SH-SY5Y (cell line): ENCODE results near the gene OTOG.

Source experiments
- GATA2 ChIP-seq: IDR thresholded peaks from 2 replicates; pipeline ENCODE4 v1.6.1; 2011; ENCODE audit warnings: mild to moderate bottlenecking, low read depth, low read length
- GATA3 ChIP-seq: IDR thresholded peaks from 2 replicates; pipeline ENCODE4 v1.6.1; 2011; ENCODE audit warnings: low read depth, mild to moderate bottlenecking, low read length, moderate library complexity

DNA sequence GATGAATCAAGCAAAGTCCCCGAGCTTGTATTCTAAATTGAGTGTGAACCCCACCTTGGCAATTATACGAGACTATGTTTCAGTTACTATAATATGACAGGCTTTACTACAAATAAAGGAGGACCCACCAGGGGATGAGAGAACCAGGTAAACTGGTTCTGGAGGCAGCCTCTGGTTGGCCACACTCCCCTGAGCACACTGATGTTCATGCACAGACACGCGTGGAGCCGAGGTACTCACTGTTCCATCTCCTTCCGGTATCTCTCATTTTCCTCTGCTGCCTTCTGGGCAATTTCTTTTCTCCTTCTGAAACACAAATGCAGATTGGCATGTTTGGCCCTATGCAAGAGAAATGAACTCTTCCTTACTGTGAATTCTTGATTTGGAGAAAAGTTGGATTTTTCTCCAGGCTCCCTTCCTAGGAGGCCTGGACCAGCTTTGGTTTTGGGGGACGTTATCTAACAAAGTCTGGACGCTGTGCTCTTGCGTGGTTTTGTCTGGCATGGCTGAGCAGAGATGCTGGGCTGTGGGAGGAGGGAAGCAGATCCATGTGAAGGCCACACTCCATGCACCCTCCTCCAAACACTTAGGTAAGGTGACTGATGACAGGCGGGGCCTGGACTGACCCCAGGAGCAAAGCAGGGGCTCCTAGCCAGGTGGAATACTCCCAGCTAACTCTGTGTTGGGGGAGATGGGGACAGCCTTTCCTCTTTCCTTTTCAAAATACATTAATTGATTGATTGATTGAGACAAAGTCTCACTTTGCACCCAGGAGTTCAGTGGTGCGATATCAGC, 25.8 kb upstream of the OTOG start:
- no peak for TF ChIP-seq GATA3
- TF ChIP-seq GATA2: no peak
